Measurements from ENCODE around the gene TRPM8.

TRPM8 gene

DNA sequence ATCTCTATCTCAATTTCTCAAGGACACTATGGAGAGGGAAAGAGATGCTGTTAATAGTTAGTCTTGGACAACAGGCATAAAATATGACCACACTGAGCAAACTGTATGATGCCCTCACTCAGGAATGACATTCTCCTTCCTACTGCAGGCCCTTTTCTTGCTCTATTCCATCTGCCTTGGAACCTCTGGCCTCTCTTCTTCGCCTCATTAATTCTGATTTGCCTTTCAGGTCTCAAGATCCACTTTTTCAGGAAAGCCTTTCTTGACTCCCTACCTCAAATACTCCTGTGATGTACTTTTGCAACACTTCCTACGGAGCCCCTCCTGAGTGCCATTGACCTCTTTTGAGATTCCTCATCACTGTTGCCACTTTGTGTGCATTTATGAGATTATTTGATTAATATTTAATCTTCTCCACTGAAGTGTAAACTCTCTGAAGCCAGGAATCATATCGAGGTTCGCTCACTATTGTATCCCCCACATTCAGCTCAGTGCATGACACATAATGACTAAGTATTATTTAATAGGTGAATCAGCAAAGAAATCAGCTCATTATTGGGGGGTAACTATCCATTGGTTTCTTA lies 112.1 kb downstream of the TRPM8 start:
- no peak overlapping the region for H3K4me3 ChIP-seq (ENCODE audit: control insufficient read depth, low read depth, low read length)
- DNase-seq (ENCODE audit: low read depth): no peak
- no peak for TF ChIP-seq CTCF (conservative IDR thresholded peaks at IDR 0.05; ENCODE audit: control insufficient read depth, insufficient read depth, low read depth, low read length)

GRCh38 chr2:234031207-234031606 lies 114.0 kb downstream of the TRPM8 start:
- peak; percentile 63 for DNase-seq (ENCODE audit: low read depth)
- TF ChIP-seq CTCF (conservative IDR thresholded peaks at IDR 0.05; ENCODE audit: control insufficient read depth, insufficient read depth, low read depth, low read length): no peak
- H3K4me3 ChIP-seq (ENCODE audit: control insufficient read depth, low read depth, low read length): no peak overlapping the region

- peak; percentile 93 for DNase-seq (ENCODE audit: low read depth)
Measured at GRCh38 chr2:234032279-234032856, 115.2 kb downstream of the TRPM8 start.

GRCh38 chr2:234033174-234033573 lies 116.0 kb downstream of the TRPM8 start:
- peak; percentile 68 for DNase-seq (ENCODE audit: low read depth)
- no peak overlapping the region for H3K4me3 ChIP-seq (ENCODE audit: control insufficient read depth, low read depth, low read length)
- TF ChIP-seq CTCF (conservative IDR thresholded peaks at IDR 0.05; ENCODE audit: control insufficient read depth, insufficient read depth, low read depth, low read length): no peak

More at GRCh38 chr2:234032279-234032856, 115.2 kb downstream of the TRPM8 start:
- TF ChIP-seq CTCF (conservative IDR thresholded peaks at IDR 0.05; ENCODE audit: control insufficient read depth, insufficient read depth, low read depth, low read length): no peak
- H3K4me3 ChIP-seq (ENCODE audit: control insufficient read depth, low read depth, low read length): no peak overlapping the region

DNA sequence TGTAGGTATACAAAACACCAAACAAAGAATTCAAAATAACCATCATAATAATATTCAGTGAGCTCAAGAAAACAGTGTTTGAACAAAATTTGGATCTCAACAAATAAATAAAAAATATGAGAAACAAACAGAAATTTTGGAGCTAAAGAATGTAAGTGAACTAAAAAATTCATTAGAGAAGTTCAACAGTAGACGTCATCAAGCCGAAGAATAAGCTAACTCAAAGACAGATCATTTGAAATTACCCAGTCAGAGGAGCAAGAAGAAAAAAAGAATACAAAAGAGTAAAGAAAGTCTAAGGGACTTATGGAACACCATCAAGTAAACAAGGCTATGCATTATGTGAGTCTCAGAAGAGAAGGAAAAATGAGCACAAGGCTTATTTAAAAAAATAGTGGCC lies 116.7 kb downstream of the TRPM8 start:
- no peak overlapping the region for H3K4me3 ChIP-seq (ENCODE audit: control insufficient read depth, low read depth, low read length)
- TF ChIP-seq CTCF (conservative IDR thresholded peaks at IDR 0.05; ENCODE audit: control insufficient read depth, insufficient read depth, low read depth, low read length): no peak
- DNase-seq (ENCODE audit: low read depth): no peak

DNA sequence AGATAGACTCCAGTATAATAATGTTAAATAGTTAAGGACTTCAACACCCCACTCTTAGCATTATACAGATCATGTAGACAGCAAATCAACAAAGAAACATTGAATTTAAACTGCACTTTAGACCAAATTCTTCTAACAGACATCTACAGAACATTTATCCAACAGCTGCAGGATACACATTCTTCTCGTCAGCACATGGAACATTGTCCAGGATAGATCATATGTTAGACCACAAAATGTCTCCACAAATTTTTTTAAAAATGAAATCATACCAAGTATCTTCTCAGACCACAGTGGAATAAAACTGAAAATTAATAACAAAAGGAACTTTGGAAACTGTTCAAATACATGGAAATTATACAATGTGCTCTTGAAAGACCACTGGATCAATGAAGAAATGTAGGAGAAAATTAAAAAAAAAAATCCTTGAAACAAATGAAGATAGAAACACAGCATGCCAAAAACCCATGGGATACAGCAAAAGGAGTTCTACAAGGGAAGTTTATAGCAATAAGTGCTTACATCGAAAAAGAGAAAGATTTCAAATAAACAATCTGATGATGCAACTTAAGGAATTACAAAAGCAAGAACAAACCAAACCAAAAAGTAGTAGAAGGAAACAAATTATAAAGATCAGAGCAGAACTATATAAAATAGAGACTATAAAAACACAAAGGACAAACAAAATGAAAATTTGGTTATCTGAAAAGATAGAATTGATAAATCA lies 121.1 kb downstream of the TRPM8 start:
- DNase-seq (ENCODE audit: low read depth): peak; percentile 42
- H3K4me3 ChIP-seq (ENCODE audit: control insufficient read depth, low read depth, low read length): no peak overlapping the region
- TF ChIP-seq CTCF (conservative IDR thresholded peaks at IDR 0.05; ENCODE audit: control insufficient read depth, insufficient read depth, low read depth, low read length): no peak

All from fibroblast of mammary gland (primary cell).